ENCODE data around the gene PXYLP1.

The PXYLP1 gene

GRCh38 chr3:141246958-141247301 is 15.3 kb downstream of the PXYLP1 start:
- no peaks in the 10 kb centered on the region; the same call in 1 of the 2 replicates for H3K27me3 ChIP-seq (replicated peaks; ENCODE audit: control insufficient read depth, insufficient read depth, low read length)
- H3K36me3 ChIP-seq (ENCODE audit: control insufficient read depth, insufficient read depth, low read length) = no peaks in the 10 kb centered on the region
- H3K4me3 ChIP-seq (replicated peaks; ENCODE audit: low read depth, low read length) = no peak overlapping the region
- no peak for TF ChIP-seq CTCF (IDR thresholded peaks at IDR 0.05; ENCODE audit: insufficient read depth, low read length, poor library complexity, severe bottlenecking)
- DNase-seq (ENCODE audit: extremely low read depth, insufficient read length) = no peak

GRCh38 chr3:141248064-141248463 is 16.4 kb downstream of the PXYLP1 start:
- Histone ChIP-seq H3K27me3 (replicated peaks; ENCODE audit: control insufficient read depth, insufficient read depth, low read length) (no peaks in the 10 kb centered on the region; the same call in 1 of the 2 replicates), H3K36me3 (ENCODE audit: control insufficient read depth, insufficient read depth, low read length) (no peaks in the 10 kb centered on the region), H3K4me3 (replicated peaks; ENCODE audit: low read depth, low read length) (no peak overlapping the region)
- no peak for TF ChIP-seq CTCF (IDR thresholded peaks at IDR 0.05; ENCODE audit: insufficient read depth, low read length, poor library complexity, severe bottlenecking)
- no peak for DNase-seq (ENCODE audit: extremely low read depth, insufficient read length)

GRCh38 chr3:141249041-141249440 is 17.4 kb downstream of the PXYLP1 start:
- Histone ChIP-seq H3K36me3 (ENCODE audit: control insufficient read depth, insufficient read depth, low read length) (no peaks in the 10 kb centered on the region), H3K4me3 (replicated peaks; ENCODE audit: low read depth, low read length) (no peak overlapping the region), H3K27me3 (replicated peaks; ENCODE audit: control insufficient read depth, insufficient read depth, low read length) (no peaks in the 10 kb centered on the region; the same call in 1 of the 2 replicates)
- no peak for TF ChIP-seq CTCF (IDR thresholded peaks at IDR 0.05; ENCODE audit: insufficient read depth, low read length, poor library complexity, severe bottlenecking)
- no peak for DNase-seq (ENCODE audit: extremely low read depth, insufficient read length)

- DNase-seq (ENCODE audit: extremely low read depth, insufficient read length) = no peak
- no peak for TF ChIP-seq CTCF (IDR thresholded peaks at IDR 0.05; ENCODE audit: insufficient read depth, low read length, poor library complexity, severe bottlenecking)
- Histone ChIP-seq H3K27me3 (replicated peaks; ENCODE audit: control insufficient read depth, insufficient read depth, low read length) (no peaks in the 10 kb centered on the region; the same call in 1 of the 2 replicates), H3K4me3 (replicated peaks; ENCODE audit: low read depth, low read length) (no peak overlapping the region), H3K36me3 (ENCODE audit: control insufficient read depth, insufficient read depth, low read length) (no peaks in the 10 kb centered on the region)
Observed at GRCh38 chr3:141250342-141250741, 18.7 kb downstream of the PXYLP1 start.

GRCh38 chr3:141250828-141251227 is 19.2 kb downstream of the PXYLP1 start:
- no peak overlapping the region for H3K4me3 ChIP-seq (replicated peaks; ENCODE audit: low read depth, low read length)
- no peaks in the 10 kb centered on the region for H3K36me3 ChIP-seq (ENCODE audit: control insufficient read depth, insufficient read depth, low read length)
- DNase-seq (ENCODE audit: extremely low read depth, insufficient read length) = no peak
- no peak for TF ChIP-seq CTCF (IDR thresholded peaks at IDR 0.05; ENCODE audit: insufficient read depth, low read length, poor library complexity, severe bottlenecking)
- H3K27me3 ChIP-seq (replicated peaks; ENCODE audit: control insufficient read depth, insufficient read depth, low read length) = no peaks in the 10 kb centered on the region; the same call in 1 of the 2 replicates

GRCh38 chr3:141253326-141253725 is 21.7 kb downstream of the PXYLP1 start:
- H3K36me3 ChIP-seq (ENCODE audit: control insufficient read depth, insufficient read depth, low read length) = no peaks in the 10 kb centered on the region
- H3K27me3 ChIP-seq (replicated peaks; ENCODE audit: control insufficient read depth, insufficient read depth, low read length) = no peaks in the 10 kb centered on the region; the same call in 1 of the 2 replicates
- no peak for TF ChIP-seq CTCF (IDR thresholded peaks at IDR 0.05; ENCODE audit: insufficient read depth, low read length, poor library complexity, severe bottlenecking)
- H3K4me3 ChIP-seq (replicated peaks; ENCODE audit: low read depth, low read length) = no peak overlapping the region
- DNase-seq (ENCODE audit: extremely low read depth, insufficient read length) = no peak

All from GM06990 (cell line).